SU-DHL-6 (cell line): Measurements from ENCODE around the gene RUNX1.

Experiments
- H2AFZ ChIP-seq: fragments of 200-600 bp; sonication (generic); 2 replicates; pipeline ENCODE4 v1.6.1; 2014; ENCODE audit warnings: low read depth, mild to moderate bottlenecking, moderate library complexity, mixed read lengths, antibody characterized with exemption, low read length; ENCODE audit not compliant: severe bottlenecking
- H3F3A ChIP-seq: fragments of 200-600 bp; shearing (Covaris generic); 2 replicates; pipeline ENCODE4 v1.6.0; 2016; ENCODE audit warnings: antibody characterized with exemption, mild to moderate bottlenecking; ENCODE audit not compliant: insufficient read depth
- H3K27ac ChIP-seq: fragments of 200-600 bp; sonication (generic); 2 replicates; pipeline ENCODE4 v1.5.1; 2016; ENCODE audit warnings: low read depth, mild to moderate bottlenecking, low read length, moderate library complexity, mixed read lengths
- H3K27me3 ChIP-seq: fragments of 200-600 bp; sonication (generic), shearing (Covaris generic); 2 replicates; pipeline ENCODE4 v1.6.0; 2014; ENCODE audit warnings: mild to moderate bottlenecking, low read length
- H3K36me3 ChIP-seq: fragments of 200-600 bp; sonication (generic); 2 replicates; pipeline ENCODE4 v1.6.1; 2014; ENCODE audit warnings: mild to moderate bottlenecking, low read length, mixed read lengths
- H3K4me2 ChIP-seq: fragments of 300-600, 200-600 bp; shearing (Covaris generic), sonication (generic); 2 replicates; pipeline ENCODE4 v1.6.0; 2014; ENCODE audit warnings: low read length, low read depth, mild to moderate bottlenecking; ENCODE audit not compliant: poor library complexity, severe bottlenecking
- H3K4me3 ChIP-seq: fragments of 200-600 bp; sonication (generic); 2 replicates; pipeline ENCODE4 v1.5.1; 2014; ENCODE audit warnings: antibody characterized with exemption, low read length, mild to moderate bottlenecking, mixed read lengths; ENCODE audit not compliant: insufficient read depth, poor library complexity, severe bottlenecking
- H3K79me2 ChIP-seq: fragments of 200-600 bp; sonication (generic); 2 replicates; pipeline ENCODE4 v1.6.1; 2014; ENCODE audit warnings: mild to moderate bottlenecking, low read length, moderate library complexity; ENCODE audit not compliant: insufficient read depth
- H3K9ac ChIP-seq: fragments of 200-600 bp; sonication (generic); 2 replicates; pipeline ENCODE4 v1.7.0; 2014; ENCODE audit warnings: mild to moderate bottlenecking, low read length
- H3K9me2 ChIP-seq: fragments of 200-600 bp; sonication (generic); replicated peaks from 2 replicates; pipeline ENCODE4 v1.6.1; 2014; ENCODE audit warnings: low read length; ENCODE audit not compliant: insufficient read depth
- H3K9me3 ChIP-seq: fragments of 200-600 bp; sonication (generic); 2 replicates; pipeline ENCODE4 v1.6.1; 2014; ENCODE audit warnings: low read length, mixed read lengths; ENCODE audit not compliant: insufficient read depth
- H4K20me1 ChIP-seq: fragments of 200-600 bp; sonication (generic); 2 replicates; pipeline ENCODE4 v1.6.1; 2014; ENCODE audit warnings: low read depth, mild to moderate bottlenecking, antibody characterized with exemption, low read length, moderate library complexity, mixed read lengths
- EZH2phosphoT487 ChIP-seq: fragments of 200-600 bp; sonication (generic), shearing (Covaris generic); conservative IDR thresholded peaks from 2 replicates; pipeline ENCODE4 v1.6.1; 2018; ENCODE audit warnings: mild to moderate bottlenecking, antibody characterized with exemption, low read length, moderate library complexity, mixed read lengths
- TF ChIP-seq, protein P1 (sequence below): fragments of 200-600 bp; sonication (generic); IDR thresholded peaks from one replicate; pipeline ENCODE4 v1.5.1; 2017; ENCODE audit warnings: antibody characterized with exemption, mild to moderate bottlenecking, low read length, moderate library complexity; ENCODE audit not compliant: insufficient read depth, poor library complexity, severe bottlenecking

Gene RUNX1

DNA sequence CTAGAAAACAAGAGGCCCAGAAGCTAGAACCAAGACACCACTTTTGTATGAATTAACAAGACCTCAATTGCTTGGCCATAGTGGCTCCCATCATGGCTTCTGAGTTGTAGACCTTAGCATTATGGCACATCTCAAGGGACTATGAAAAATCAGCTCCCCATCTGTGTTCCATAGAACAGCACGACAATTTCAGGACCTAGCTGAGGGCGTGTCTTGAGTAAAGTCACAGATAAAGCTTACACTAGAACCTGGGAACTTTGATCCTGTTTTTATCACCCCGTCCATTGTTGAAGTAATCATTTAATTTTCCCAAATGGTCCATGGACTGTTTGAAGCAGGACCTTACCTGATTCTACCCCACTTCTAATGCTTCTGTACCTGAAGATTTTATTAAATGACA is 44.8 kb downstream of the RUNX1 start:
- no peaks in the 10 kb centered on the region for H3K9me3 ChIP-seq
- H3K36me3 ChIP-seq = no peaks in the 10 kb centered on the region
- H3K4me3 ChIP-seq = no peak overlapping the region
- no peaks in the 10 kb centered on the region for H3F3A ChIP-seq
- no peak overlapping the region for H3K4me2 ChIP-seq
- H3K9me2 ChIP-seq = no peaks in the 10 kb centered on the region
- H3K79me2 ChIP-seq = peaks cover 89% of the 10 kb centered on the region
- peaks cover 7% of the 10 kb centered on the region; the same call in 1 of the 2 replicates for H4K20me1 ChIP-seq
- TF ChIP-seq, protein P1, sequence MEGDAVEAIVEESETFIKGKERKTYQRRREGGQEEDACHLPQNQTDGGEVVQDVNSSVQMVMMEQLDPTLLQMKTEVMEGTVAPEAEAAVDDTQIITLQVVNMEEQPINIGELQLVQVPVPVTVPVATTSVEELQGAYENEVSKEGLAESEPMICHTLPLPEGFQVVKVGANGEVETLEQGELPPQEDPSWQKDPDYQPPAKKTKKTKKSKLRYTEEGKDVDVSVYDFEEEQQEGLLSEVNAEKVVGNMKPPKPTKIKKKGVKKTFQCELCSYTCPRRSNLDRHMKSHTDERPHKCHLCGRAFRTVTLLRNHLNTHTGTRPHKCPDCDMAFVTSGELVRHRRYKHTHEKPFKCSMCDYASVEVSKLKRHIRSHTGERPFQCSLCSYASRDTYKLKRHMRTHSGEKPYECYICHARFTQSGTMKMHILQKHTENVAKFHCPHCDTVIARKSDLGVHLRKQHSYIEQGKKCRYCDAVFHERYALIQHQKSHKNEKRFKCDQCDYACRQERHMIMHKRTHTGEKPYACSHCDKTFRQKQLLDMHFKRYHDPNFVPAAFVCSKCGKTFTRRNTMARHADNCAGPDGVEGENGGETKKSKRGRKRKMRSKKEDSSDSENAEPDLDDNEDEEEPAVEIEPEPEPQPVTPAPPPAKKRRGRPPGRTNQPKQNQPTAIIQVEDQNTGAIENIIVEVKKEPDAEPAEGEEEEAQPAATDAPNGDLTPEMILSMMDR = no peak
- no peak for TF ChIP-seq EZH2phosphoT487
- no peak overlapping the region for H3K9ac ChIP-seq
- no peak overlapping the region for H3K27ac ChIP-seq
- no peak overlapping the region for H2AFZ ChIP-seq
- no peaks in the 10 kb centered on the region for H3K27me3 ChIP-seq

DNA sequence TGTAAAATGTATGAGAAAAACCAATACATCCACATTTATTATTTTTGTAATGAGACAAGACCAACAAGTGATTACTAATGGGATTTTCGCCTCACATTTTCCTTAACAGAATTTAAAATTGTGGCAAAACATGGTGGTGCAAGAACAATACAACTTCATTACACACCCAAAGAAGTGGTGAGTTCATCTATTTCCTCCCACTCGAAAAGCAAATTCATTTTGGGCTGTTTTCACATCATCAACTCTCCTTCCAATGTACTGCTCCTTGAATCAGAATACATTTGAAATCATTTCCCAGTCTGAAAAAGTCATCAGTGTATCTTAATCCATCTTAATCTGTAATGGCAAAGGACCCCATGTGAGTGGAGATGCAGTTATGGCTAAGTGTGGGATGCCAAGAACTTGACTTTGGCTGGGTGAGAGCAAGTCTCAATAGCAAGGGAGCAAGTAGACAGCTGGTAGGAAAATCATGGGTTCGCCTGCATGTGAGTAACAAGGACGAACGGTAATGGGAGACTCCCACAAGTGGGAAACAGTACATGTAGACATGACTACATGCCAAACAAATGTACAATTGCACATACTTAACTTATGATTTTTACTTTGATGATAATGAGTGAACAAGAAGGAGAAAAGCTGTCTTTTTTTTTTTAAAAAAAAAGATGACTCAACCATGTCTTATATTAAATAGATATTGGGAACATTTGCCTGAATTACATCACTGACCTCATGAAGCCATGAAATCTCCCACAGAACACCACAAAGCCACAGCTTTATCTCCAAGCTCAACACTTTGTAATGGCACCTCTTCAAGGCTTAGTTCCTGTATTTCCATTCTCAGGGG is 46.0 kb downstream of the RUNX1 start:
- TF ChIP-seq, protein P1 = no peak
- TF ChIP-seq EZH2phosphoT487 = no peak
- no peak overlapping the region for H3K9ac ChIP-seq
- H3K4me2 ChIP-seq = no peak overlapping the region
- peaks cover 7% of the 10 kb centered on the region; the same call in 1 of the 2 replicates for H4K20me1 ChIP-seq
- H2AFZ ChIP-seq = no peak overlapping the region
- no peaks in the 10 kb centered on the region for H3F3A ChIP-seq
- H3K79me2 ChIP-seq = peaks cover 87% of the 10 kb centered on the region
- no peaks in the 10 kb centered on the region for H3K9me2 ChIP-seq
- H3K4me3 ChIP-seq = no peak overlapping the region
- H3K36me3 ChIP-seq = no peaks in the 10 kb centered on the region
- H3K27me3 ChIP-seq = no peaks in the 10 kb centered on the region
- no peaks in the 10 kb centered on the region for H3K9me3 ChIP-seq
- no peak overlapping the region for H3K27ac ChIP-seq

DNA sequence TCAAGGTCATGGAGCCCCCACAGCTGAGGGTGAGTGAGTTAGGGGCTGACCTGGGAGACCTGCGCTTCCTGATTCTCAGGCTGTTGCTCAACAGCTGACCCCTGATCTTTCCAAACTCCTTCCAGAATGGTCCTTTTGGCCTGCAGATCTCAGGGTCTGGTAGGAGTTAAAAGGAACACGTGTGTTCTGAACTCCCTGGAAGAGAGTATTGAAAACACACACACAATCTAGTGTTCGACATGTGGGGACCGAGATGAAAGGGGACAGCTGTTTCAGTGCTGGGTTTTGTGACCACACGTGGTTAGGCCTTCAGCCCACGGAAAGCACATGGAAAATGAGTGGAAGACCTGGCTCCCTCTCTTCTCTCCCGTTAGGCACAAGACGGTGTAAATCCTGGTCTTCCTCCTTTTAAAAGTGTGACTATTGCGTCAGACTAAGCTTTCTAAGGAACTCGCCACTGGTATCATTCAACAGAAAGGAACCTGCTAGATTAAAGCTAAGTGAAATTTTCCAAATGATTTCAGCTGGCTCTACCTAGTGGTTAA is 49.6 kb downstream of the RUNX1 start:
- no peaks in the 10 kb centered on the region for H3K9me2 ChIP-seq
- H3K9ac ChIP-seq = no peak overlapping the region
- no peaks in the 10 kb centered on the region for H3K27me3 ChIP-seq
- TF ChIP-seq EZH2phosphoT487 = no peak
- TF ChIP-seq, protein P1 = no peak
- peaks cover 77% of the 10 kb centered on the region for H3K79me2 ChIP-seq
- H2AFZ ChIP-seq = no peak overlapping the region
- 0 out of 2 replicates have a peak, but pooled peaks cover 10% of the 10 kb centered on the region for H4K20me1 ChIP-seq
- no peak overlapping the region for H3K27ac ChIP-seq
- H3K4me2 ChIP-seq = no peak overlapping the region
- H3F3A ChIP-seq = no peaks in the 10 kb centered on the region
- no peak overlapping the region for H3K4me3 ChIP-seq
- no peaks in the 10 kb centered on the region for H3K36me3 ChIP-seq
- no peaks in the 10 kb centered on the region for H3K9me3 ChIP-seq
